ENCODE results near the gene BOLL.
A peak's percentile ranks its signal among the peaks of the same experiment; 100 is the strongest.
"Not testable (repeated sequence)": the region's sequence is repeated elsewhere in the genome, so short reads cannot be mapped to it uniquely, and the experiment has no call there.

Gene BOLL

GRCh38 chr2:197705912-197706838 is 78.9 kb downstream of the BOLL start:
- DNase-seq (ENCODE audit: low spot score) = no peak

- DNase-seq (ENCODE audit: low spot score) = peak; percentile 96
Measured at GRCh38 chr2:197705121-197705911, 79.8 kb downstream of the BOLL start, which contains the start of gene MARS2. Gene MARS2 (plus strand): TSS chr2:197705369. CDS start chr2:197705406, 37 bp downstream.

- DNase-seq (ENCODE audit: low spot score) = no peak
Measured at GRCh38 chr2:197704434-197705120, 80.5 kb downstream of the BOLL start.

GRCh38 chr2:197700960-197701359 is 84.2 kb downstream of the BOLL start:
- no peak for DNase-seq (ENCODE audit: low spot score)

- DNase-seq (ENCODE audit: low spot score) = not testable (repeated sequence)
Measured at GRCh38 chr2:197699724-197700123, 85.4 kb downstream of the BOLL start.

GRCh38 chr2:197696571-197696970 is 88.5 kb downstream of the BOLL start:
- DNase-seq (ENCODE audit: low spot score) = not testable (repeated sequence)

- not testable (repeated sequence) for DNase-seq (ENCODE audit: low spot score)
Measured at GRCh38 chr2:197695971-197696370, 89.1 kb downstream of the BOLL start.

- DNase-seq (ENCODE audit: low spot score) = not testable (repeated sequence)
Measured at GRCh38 chr2:197695206-197695605, 89.9 kb downstream of the BOLL start.

- DNase-seq (ENCODE audit: low spot score) = no peak
Measured at GRCh38 chr2:197677483-197677882, 107.6 kb downstream of the BOLL start.

- DNase-seq (ENCODE audit: low spot score) = no peak
Measured at GRCh38 chr2:197677056-197677455, 108.1 kb downstream of the BOLL start.
